HEK293T (cell line): ENCODE measurements around the gene SCO2.

Experiments
- CTCF ChIA-PET: fragments of 350-600 bp; formaldehyde crosslinking; extraction: SDS; loops from one replicate; lab custom pipeline; 2021; ENCODE audit warnings: antibody characterized with exemption, inconsistent platforms; lab: Yijun Ruan, JAX
- POLR2A ChIA-PET: fragments of 350-600 bp; formaldehyde crosslinking; extraction: SDS; loops from one replicate; lab custom pipeline; 2020; ENCODE audit warnings: antibody characterized with exemption, inconsistent platforms; lab: Yijun Ruan, JAX
- DNase-seq: peaks from one replicate; pipeline ENCODE4 v3.0.0; 2012; ENCODE audit warnings: mixed read lengths; ENCODE audit errors: extremely low spot score
- ARNT ChIP-seq: fragments of 450-650 bp; IDR thresholded peaks from 2 replicates; pipeline ENCODE4 v1.6.1; 2017; ENCODE audit warnings: mild to moderate bottlenecking
- BHLHE40 ChIP-seq: fragments of 450-650 bp; IDR thresholded peaks from 2 replicates; pipeline ENCODE4 v1.6.1; 2016; ENCODE audit warnings: mild to moderate bottlenecking, moderate library complexity, borderline replicate concordance
- CTBP1 ChIP-seq: fragments of 450-650 bp; IDR thresholded peaks from 2 replicates; pipeline ENCODE4 v1.6.1; 2016; ENCODE audit warnings: borderline replicate concordance
- ELF4 ChIP-seq: fragments of 450-650 bp; IDR thresholded peaks from 2 replicates; pipeline ENCODE4 v1.6.1; 2017; ENCODE audit warnings: antibody characterized with exemption
- FOXA1 ChIP-seq: fragments of 450-650 bp; IDR thresholded peaks from 2 replicates; pipeline ENCODE4 v1.6.1; 2016; ENCODE audit warnings: mild to moderate bottlenecking
- FOXK2 ChIP-seq: fragments of 450-650 bp; IDR thresholded peaks from 2 replicates; pipeline ENCODE4 v1.6.1; 2016; ENCODE audit warnings: mild to moderate bottlenecking
- FOXM1 ChIP-seq: fragments of 450-650 bp; IDR thresholded peaks from 2 replicates; pipeline ENCODE4 v1.6.1; 2017; ENCODE audit warnings: mild to moderate bottlenecking, borderline replicate concordance
- HDGF ChIP-seq: fragments of 450-650 bp; IDR thresholded peaks from 2 replicates; pipeline ENCODE4 v1.6.1; 2017; ENCODE audit warnings: antibody characterized with exemption, borderline replicate concordance
- L3MBTL2 ChIP-seq: fragments of 450-650 bp; conservative IDR thresholded peaks from 2 replicates; pipeline ENCODE4 v1.6.1; 2016; ENCODE audit warnings: mild to moderate bottlenecking
- LEF1 ChIP-seq: fragments of 450-650 bp; IDR thresholded peaks from 2 replicates; pipeline ENCODE4 v1.6.1; 2017; ENCODE audit warnings: mild to moderate bottlenecking, borderline replicate concordance
- NFRKB ChIP-seq: fragments of 450-650 bp; IDR thresholded peaks from 2 replicates; pipeline ENCODE4 v1.6.1; 2016; ENCODE audit warnings: mild to moderate bottlenecking, moderate library complexity
- PKNOX1 ChIP-seq: fragments of 450-650 bp; IDR thresholded peaks from 2 replicates; pipeline ENCODE4 v1.6.1; 2016
- SP1 ChIP-seq: fragments of 450-650 bp; IDR thresholded peaks from 2 replicates; pipeline ENCODE4 v1.6.1; 2017
- SUZ12 ChIP-seq: fragments of 450-650 bp; IDR thresholded peaks from 2 replicates; pipeline ENCODE4 v1.6.1; 2016; ENCODE audit warnings: mild to moderate bottlenecking
- TARDBP ChIP-seq: fragments of 450-650 bp; IDR thresholded peaks from 2 replicates; pipeline ENCODE4 v1.6.1; 2016
- ZNF384 ChIP-seq: fragments of 450-650 bp; IDR thresholded peaks from 2 replicates; pipeline ENCODE4 v1.6.1; 2016

The SCO2 gene

GRCh38 chr22:50529416-50529896 is 4.1 kb upstream of the SCO2 start:
- CTCF ChIA-PET = no interaction called here
- no peak for TF ChIP-seq BHLHE40
- no peak for TF ChIP-seq SUZ12
- TF ChIP-seq SP1 = no peak
- TF ChIP-seq ELF4 = no peak
- no peak for TF ChIP-seq ARNT
- TF ChIP-seq TARDBP = no peak
- TF ChIP-seq FOXK2 = no peak
- no peak for TF ChIP-seq CTBP1
- DNase-seq = no peak
- POLR2A ChIA-PET = no interaction called here

DNA sequence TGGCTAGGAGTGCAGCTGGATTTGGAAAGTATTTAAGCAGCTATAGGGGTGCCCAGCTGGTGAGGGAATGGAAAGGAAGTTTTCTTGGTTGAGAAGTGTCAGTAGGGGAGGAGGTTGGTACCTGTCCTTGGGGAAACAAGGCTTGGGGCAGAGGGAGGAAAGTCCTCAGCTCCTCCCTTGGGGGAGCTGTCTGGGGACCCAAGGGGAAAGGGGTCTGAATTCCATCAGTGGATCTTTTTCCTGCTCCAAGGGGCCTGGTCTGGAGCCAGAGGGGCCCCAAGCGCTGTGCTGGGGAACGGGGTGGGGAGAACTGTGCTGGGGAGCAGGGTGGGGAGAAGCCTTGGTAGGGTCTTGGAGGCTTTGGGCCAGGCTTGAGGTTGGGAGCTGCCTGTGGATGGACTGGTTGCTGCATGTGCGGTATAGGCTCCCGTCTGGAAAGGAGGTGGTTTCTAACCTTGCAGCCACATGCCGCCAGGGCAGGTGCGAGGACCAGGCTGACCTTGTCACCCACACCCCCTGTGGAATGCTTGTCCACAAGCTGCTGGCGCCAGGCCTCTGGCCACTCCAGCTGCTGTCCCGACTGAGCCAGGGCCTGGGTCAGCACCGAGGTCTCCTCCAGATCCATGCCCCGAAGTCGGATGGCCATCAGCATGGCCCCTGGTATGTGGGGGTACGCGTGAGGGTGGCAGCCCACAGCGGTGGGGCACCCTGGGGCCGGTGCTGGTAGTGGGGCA is 3.5 kb upstream of the SCO2 start:
- CTCF ChIA-PET = no interaction called here
- TF ChIP-seq FOXM1 = no peak
- no peak for TF ChIP-seq NFRKB
- no peak for TF ChIP-seq SP1
- 0 out of 2 replicates have a peak, but pooled peaks have one; percentile 27 for TF ChIP-seq L3MBTL2
- TF ChIP-seq TARDBP = no peak
- no peak for TF ChIP-seq PKNOX1
- TF ChIP-seq BHLHE40 = no peak

GRCh38 chr22:50527921-50528681 is 2.7 kb upstream of the SCO2 start:
- ChIA-PET CTCF (no interaction called here), POLR2A (interaction anchor here (0.6 to 7.1 kb wide), 2 partner anchors 19 kb away, joined by 3 to 193 read pairs; partner anchors contain the start of genes LMF2 and NCAPH2)
- TF ChIP-seq FOXK2 (no peak), FOXM1 (no peak), SUZ12 (no peak), SP1 (no peak), HDGF (no peak), BHLHE40 (no peak), PKNOX1 (no peak), NFRKB (no peak), ZNF384 (no peak), TARDBP (no peak), CTBP1 (no peak), ARNT (no peak), FOXA1 (no peak), L3MBTL2 (no peak), LEF1 (no peak)
- no peak for DNase-seq

More for the DNA sequence above, 3.5 kb upstream of the SCO2 start:
- no peak for DNase-seq
- POLR2A ChIA-PET = interaction anchor here (0.6 kb wide), 1 partner anchor 20 kb away, joined by 3 read pairs; no protein-coding TSS in a partner anchor

DNA sequence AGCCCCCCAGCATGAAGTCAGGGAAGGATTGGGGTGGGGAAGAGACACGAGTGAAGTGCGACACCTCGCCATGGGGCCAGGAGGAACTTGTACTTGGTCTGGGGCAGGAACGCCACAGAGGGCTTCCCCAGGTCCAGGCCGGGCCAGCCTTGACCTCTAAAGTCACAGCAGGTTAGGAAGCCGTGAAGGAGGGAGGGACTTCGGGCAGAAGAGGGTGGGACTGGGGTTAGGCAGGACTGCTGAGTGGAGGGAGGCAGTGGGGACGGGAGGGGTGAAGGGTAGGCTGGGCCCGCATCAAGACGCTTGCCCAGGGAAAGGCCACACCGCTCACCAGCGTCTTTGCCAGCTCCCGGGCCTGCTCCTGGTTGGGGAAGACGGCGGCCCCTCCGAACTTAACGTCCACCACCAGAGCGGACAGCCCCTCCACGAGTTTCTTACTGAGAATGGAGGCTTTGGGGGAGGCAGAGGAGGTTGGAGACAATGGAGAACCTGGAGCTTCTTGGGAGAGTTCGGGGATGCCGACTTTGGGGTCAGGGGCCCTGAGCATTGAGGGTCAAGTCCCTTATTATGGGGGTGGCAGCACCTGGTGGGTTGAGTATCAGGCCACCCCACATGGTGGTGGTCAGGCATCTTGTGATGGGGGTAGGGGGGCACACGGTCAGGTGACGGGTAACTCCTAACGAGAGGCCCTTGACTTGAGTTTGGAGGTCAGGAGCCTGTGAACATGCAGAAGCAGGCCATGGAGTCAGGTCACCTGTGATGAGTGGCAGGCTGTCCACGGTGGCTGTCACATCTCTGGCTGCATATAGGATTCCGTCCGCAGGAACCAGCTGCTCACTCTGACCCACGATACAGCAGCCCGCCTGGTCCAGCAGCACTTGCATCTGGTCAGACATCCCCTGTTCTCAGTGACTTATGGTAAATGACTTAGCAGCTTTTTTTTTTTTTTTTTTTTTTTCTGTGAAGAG is 1.7 kb upstream of the SCO2 start:
- no peak for DNase-seq
- ChIA-PET CTCF (interaction anchor here (0.6 kb wide), 2 partner anchors 56 to 193 kb away, joined by 3 read pairs; partner anchors contain the start of gene CHKB), POLR2A (interaction anchor here (2.4 to 7.1 kb wide), 3 partner anchors 18 to 94 kb away, joined by 11 to 193 read pairs (median 59); partner anchors contain the start of genes LMF2, NCAPH2 and SYCE3)
- no peak for TF ChIP-seq LEF1
- TF ChIP-seq FOXK2 = no peak
- TF ChIP-seq BHLHE40 = no peak
- TF ChIP-seq CTBP1 = no peak
- TF ChIP-seq TARDBP = no peak
- no peak for TF ChIP-seq FOXA1
- TF ChIP-seq L3MBTL2 = no peak
- no peak for TF ChIP-seq ZNF384
- no peak for TF ChIP-seq HDGF
- TF ChIP-seq ELF4 = no peak
- no peak for TF ChIP-seq SP1
- no peak for TF ChIP-seq SUZ12
- no peak; the same call in 1 of the 2 replicates for TF ChIP-seq PKNOX1
- no peak for TF ChIP-seq ARNT
- TF ChIP-seq FOXM1 = no peak
- TF ChIP-seq NFRKB = no peak
